GM19240 (cell line): Measurements from ENCODE around the gene GLT1D1.

Experiments used
- DNase-seq: peaks from one replicate; pipeline ENCODE4 v3.0.0; 2011; ENCODE audit warnings: low spot score; ENCODE audit not compliant: insufficient read length

GLT1D1 gene

DNA sequence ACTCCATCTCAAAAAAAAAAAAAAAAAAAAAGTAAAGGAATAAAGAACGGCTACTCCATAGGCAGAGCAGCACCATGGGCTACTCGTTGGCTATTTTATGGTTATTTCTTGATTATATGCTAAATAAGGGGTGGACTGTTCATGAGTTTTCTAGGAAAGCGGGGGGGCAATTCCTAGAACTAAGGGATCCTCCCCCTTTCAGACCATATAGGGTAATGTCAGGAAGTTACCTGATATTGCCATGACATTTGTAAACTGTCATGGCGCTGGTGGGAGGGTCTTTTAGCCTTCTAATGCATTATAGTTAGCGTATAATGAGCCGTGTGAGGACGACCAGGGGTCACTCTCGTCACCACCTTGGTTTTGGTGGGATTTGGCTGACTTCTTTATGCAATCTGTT is 142.3 kb downstream of the GLT1D1 start:
- DNase-seq, result no peak

- no peak for DNase-seq
These were observed 148.5 kb downstream of the GLT1D1 start for GRCh38 chr12:129001826-129002225.

- DNase-seq, result no peak
These were observed 149.1 kb downstream of the GLT1D1 start for GRCh38 chr12:129002427-129002826.

GRCh38 chr12:129005416-129005815 is 152.1 kb downstream of the GLT1D1 start:
- no peak for DNase-seq

- no peak for DNase-seq
These were observed 152.6 kb downstream of the GLT1D1 start for GRCh38 chr12:129005829-129006228.

DNA sequence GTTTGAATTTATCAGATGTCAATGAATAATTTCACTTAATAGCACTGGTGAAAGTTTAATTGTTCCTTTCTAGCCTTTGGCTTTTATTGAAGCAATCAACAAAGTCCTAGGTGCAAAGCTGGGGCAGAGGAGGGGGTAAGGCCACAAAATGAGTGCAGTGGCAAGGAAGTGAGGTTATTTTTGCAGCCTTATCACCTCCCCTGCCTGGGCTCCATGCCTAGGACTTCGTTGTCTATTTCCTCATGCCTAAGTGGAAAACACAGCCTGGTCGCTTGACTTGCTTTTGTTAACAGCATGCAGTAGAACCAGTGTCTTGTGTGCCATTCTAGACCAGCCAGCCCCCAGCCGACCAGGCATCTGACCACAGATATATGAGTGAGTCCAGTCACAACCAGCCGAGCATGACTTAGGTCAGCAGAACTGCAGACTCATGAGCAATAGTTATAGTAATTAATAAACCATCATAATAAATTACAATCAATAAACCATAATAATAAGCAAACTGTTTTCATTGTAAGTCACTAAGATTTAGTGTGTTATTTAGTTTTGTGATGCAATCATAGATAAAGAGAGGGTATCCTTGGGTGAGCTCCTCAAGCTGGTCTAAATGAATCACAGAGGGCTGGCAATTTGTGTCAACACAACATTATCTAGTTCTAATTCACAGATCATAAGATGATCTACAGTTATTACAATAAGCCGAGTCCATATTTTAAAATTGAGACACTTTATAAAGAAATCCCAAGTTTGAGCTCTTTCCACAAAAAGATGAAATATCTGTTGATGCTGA is 156.8 kb downstream of the GLT1D1 start:
- no peak for DNase-seq

DNA sequence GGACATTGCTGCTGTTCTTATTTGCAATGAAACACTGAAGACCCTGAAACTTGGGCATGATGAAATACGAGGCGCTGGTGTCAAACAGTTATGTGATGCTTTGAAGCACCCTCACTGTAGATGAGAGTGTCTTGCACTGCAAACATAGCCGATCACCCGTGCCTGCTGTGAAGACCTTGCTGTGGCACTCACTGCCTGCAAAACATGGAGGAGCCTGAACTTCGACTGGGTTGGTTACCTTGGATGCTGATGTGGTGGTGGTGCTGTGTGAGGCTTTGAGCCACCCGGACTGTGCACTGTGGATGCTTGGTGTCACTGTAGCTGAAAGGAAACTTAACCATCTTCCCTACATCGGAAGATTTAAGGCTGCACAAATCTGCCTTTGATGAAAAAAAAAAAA is 162.9 kb downstream of the GLT1D1 start:
- DNase-seq, result no peak

- no peak for DNase-seq
These were observed 171.8 kb downstream of the GLT1D1 start for GRCh38 chr12:129025055-129025454.

GRCh38 chr12:129028844-129029243 is 175.6 kb downstream of the GLT1D1 start:
- no peak for DNase-seq
